Coronary artery (tissue), 2 donors: ENCODE results near the gene MYO18A.
"Not testable (repeated sequence)": the region's sequence is repeated elsewhere in the genome, so short reads cannot be mapped to it uniquely, and the experiment has no call there.

ENCODE experiments used
- DNase-seq: peaks from one replicate; pipeline ENCODE4 v3.0.0-alpha.2; 2017; ENCODE audit warnings: low spot score
- H3K27ac ChIP-seq, 2 donors: fragments of 200-600 bp; sonication (generic); one replicate each; pipeline ENCODE4 v1.5.1; 2016 to 2019
- H3K4me3 ChIP-seq: fragments of 200-600 bp; sonication (generic); 2 replicates; pipeline ENCODE4 v1.5.1; 2016; ENCODE audit warnings: mild to moderate bottlenecking, moderate library complexity
- CTCF ChIP-seq: fragments of 200-600 bp; sonication (generic); IDR thresholded peaks from one replicate; pipeline ENCODE4 v1.5.1; 2019; ENCODE audit warnings: antibody characterized with exemption

Gene MYO18A

GRCh38 chr17:29207975-29208374, 27.8 kb upstream of the MYO18A start:
- Histone ChIP-seq H3K27ac (no peak overlapping the region), H3K4me3 (no peak overlapping the region)
- DNase-seq = no peak
- TF ChIP-seq CTCF = no peak

- DNase-seq = no peak
- Histone ChIP-seq H3K4me3 (no peak overlapping the region), H3K27ac (no peak overlapping the region)
- TF ChIP-seq CTCF = no peak
Observed at GRCh38 chr17:29205047-29205446, 24.8 kb upstream of the MYO18A start.

GRCh38 chr17:29204068-29204804, 24.0 kb upstream of the MYO18A start:
- not testable (repeated sequence) for H3K27ac ChIP-seq, H3K4me3 ChIP-seq, DNase-seq

- no peak for DNase-seq
Observed at GRCh38 chr17:29197516-29198272, 17.5 kb upstream of the MYO18A start.

GRCh38 chr17:29196769-29197515, 16.7 kb upstream of the MYO18A start:
- H3K4me3 ChIP-seq = no peak overlapping the region
- no peak for TF ChIP-seq CTCF
- no peak for DNase-seq
- H3K27ac ChIP-seq = no peak overlapping the region

More at GRCh38 chr17:29197516-29198272, 17.5 kb upstream of the MYO18A start:
- Histone ChIP-seq H3K27ac (no peak overlapping the region), H3K4me3 (no peak overlapping the region)
- TF ChIP-seq CTCF = no peak

- Histone ChIP-seq H3K4me3 (no peak overlapping the region), H3K27ac (peak overlapping the region in 1 of 2 donors; percentile 58)
- no peak for TF ChIP-seq CTCF
- DNase-seq = no peak
Observed at GRCh38 chr17:29195465-29196081, 15.4 kb upstream of the MYO18A start.

GRCh38 chr17:29194669-29195068, 14.5 kb upstream of the MYO18A start:
- no peak for TF ChIP-seq CTCF
- Histone ChIP-seq H3K4me3 (no peak overlapping the region), H3K27ac (peak overlapping the region in 1 of 2 donors; percentile 58)
- DNase-seq = no peak
